Esophagus squamous epithelium (tissue), 5 donors: ENCODE results near the gene TM9SF2. TPM values are rescaled to one million over a fixed set of nuclear protein-coding genes. Genes with fewer than 3 reads are reported as not detected.

Experiments used
- DNase-seq: peaks from one replicate; lab custom pipeline; 2025; lab: John Stamatoyannopoulos, UW
- H3K27ac ChIP-seq, 4 donors: fragments of 200-600 bp; sonication (generic); one replicate each; pipeline ENCODE4 v1.5.1; 2016 to 2019; ENCODE audit warnings: mild to moderate bottlenecking in 1 of 4
- H3K27me3 ChIP-seq, 4 donors: fragments of 200-600 bp; sonication (generic); 1 replicate in 3 of 4; 2 replicates in 1 of 4; pipeline versions ENCODE4 v1.5.1 to v1.6.0; 2017 to 2021; ENCODE audit warnings: antibody characterized with exemption in 1 of 4
- H3K36me3 ChIP-seq, 3 donors: fragments of 200-600 bp; sonication (generic); one replicate each; pipeline ENCODE4 v1.5.1; 2016 to 2019
- H3K4me1 ChIP-seq, 3 donors: fragments of 200-600 bp; sonication (generic); one replicate each; pipeline ENCODE4 v1.5.1; 2017 to 2019
- H3K4me3 ChIP-seq, 4 donors: fragments of 200-600 bp; sonication (generic); 1 replicate in 3 of 4; 2 replicates in 1 of 4; pipeline ENCODE4 v1.5.1; 2016 to 2019; ENCODE audit warnings: mild to moderate bottlenecking in 2 of 4, moderate library complexity in 1 of 4
- H3K9me3 ChIP-seq, 3 donors: fragments of 200-600 bp; sonication (generic); one replicate each; pipeline ENCODE4 v1.5.1; 2016 to 2019
- CTCF ChIP-seq, 6 experiments: fragments of 450-650 bp in 4 of 6; fragments of 200-600 bp in 2 of 6; sonication (generic) in 2 of 6; IDR thresholded peaks; one replicate each; pipeline ENCODE4 v1.5.1; 2016 to 2019; ENCODE audit warnings: antibody characterized with exemption in 6 of 6, mild to moderate bottlenecking in 4 of 6, moderate library complexity in 4 of 6
- POLR2A ChIP-seq, 4 donors: fragments of 450-650 bp; IDR thresholded peaks; one replicate each; pipeline ENCODE4 v1.6.1; 2017; ENCODE audit warnings: antibody characterized with exemption in 4 of 4, mild to moderate bottlenecking in 4 of 4, moderate library complexity in 3 of 4
- WGBS, 2 donors: methylation state at CpG; one replicate each; pipeline ENCODE4 v1.1.5; 2018; 5-methylcytosine and 5-hydroxymethylcytosine counted together
- intact Hi-C: fragments of 100-400 bp; cut with DNase I; formaldehyde crosslinking; loops from one replicate; pipeline ENCODE4 v1.15.0; 2022
- total RNA-seq, 4 donors: library from RNA; depleted of rRNA; stranded (reverse); fragments of >200 nt; gene quantifications; one replicate each; pipeline ENCODE4 v1.1.0, GENCODE V29; 2016
- donor health status: DM: yes; HTN: yes; CAD: no.

Gene TM9SF2
- total RNA-seq, 4 donors from 2014 or later = 60.5 to 118 (median 79.0) TPM

- WGBS, 2 donors = 98% methylated on average over 4 of the region's 4 CpGs
- peaks cover 0 to 7% (median 0%) of the 10 kb centered on the region in 3 donors for H3K9me3 ChIP-seq
- intact Hi-C loops = loop anchor here (10.0 kb wide), 1 partner anchor 65 kb away; no protein-coding TSS in a partner anchor
- no peak for TF ChIP-seq CTCF (IDR thresholded peaks at IDR 0.05)
- TF ChIP-seq POLR2A (IDR thresholded peaks at IDR 0.05) = no peak
- no peak overlapping the region for H3K4me3 ChIP-seq
- DNase-seq = no peak
- peaks cover 0 to 65% (median 6%) of the 10 kb centered on the region in 3 donors for H3K4me1 ChIP-seq
- H3K36me3 ChIP-seq = peaks cover 3 to 24% (median 6%) of the 10 kb centered on the region in 3 donors
- no peak overlapping the region for H3K27ac ChIP-seq
- H3K27me3 ChIP-seq = no peaks in the 10 kb centered on the region
Measured at GRCh38 chr13:99509479-99509878, 8.2 kb downstream of the TM9SF2 start.

GRCh38 chr13:99514801-99515200, 13.5 kb downstream of the TM9SF2 start:
- H3K9me3 ChIP-seq = no peaks in the 10 kb centered on the region
- intact Hi-C loops = no loop called here
- H3K36me3 ChIP-seq = peaks cover 0 to 32% (median 4%) of the 10 kb centered on the region in 3 donors
- 85 to 89% methylated on average over 4 of the region's 4 CpGs for WGBS, 2 donors
- no peak overlapping the region for H3K27ac ChIP-seq
- H3K27me3 ChIP-seq = no peaks in the 10 kb centered on the region
- DNase-seq = no peak
- peaks cover 0 to 43% (median 0%) of the 10 kb centered on the region in 3 donors for H3K4me1 ChIP-seq
- no peak overlapping the region for H3K4me3 ChIP-seq
- TF ChIP-seq POLR2A (IDR thresholded peaks at IDR 0.05) (no peak), CTCF (IDR thresholded peaks at IDR 0.05) (no peak)

- 75 to 80% methylated on average over 5 of the region's 5 CpGs for WGBS, 2 donors
- DNase-seq = no peak
- intact Hi-C loops = no loop called here
- TF ChIP-seq POLR2A (IDR thresholded peaks at IDR 0.05) (no peak), CTCF (IDR thresholded peaks at IDR 0.05) (no peak)
- Histone ChIP-seq H3K4me3 (no peak overlapping the region), H3K9me3 (no peaks in the 10 kb centered on the region), H3K4me1 (peaks cover 0 to 33% (median 0%) of the 10 kb centered on the region in 3 donors), H3K27ac (no peak overlapping the region), H3K36me3 (peaks cover 0 to 39% (median 4%) of the 10 kb centered on the region in 3 donors), H3K27me3 (no peaks in the 10 kb centered on the region)
Measured at GRCh38 chr13:99516153-99516929, 15.1 kb downstream of the TM9SF2 start.

GRCh38 chr13:99517577-99517976, 16.3 kb downstream of the TM9SF2 start:
- no peaks in the 10 kb centered on the region for H3K9me3 ChIP-seq
- H3K27ac ChIP-seq = no peak overlapping the region
- intact Hi-C loops = no loop called here
- TF ChIP-seq CTCF (IDR thresholded peaks at IDR 0.05) (no peak), POLR2A (IDR thresholded peaks at IDR 0.05) (no peak)
- H3K27me3 ChIP-seq = no peaks in the 10 kb centered on the region
- no peak for DNase-seq
- H3K36me3 ChIP-seq = peaks cover 4 to 51% (median 9%) of the 10 kb centered on the region in 3 donors
- WGBS, 2 donors = 67 to 68% methylated on average over 2 of the region's 2 CpGs
- no peak overlapping the region for H3K4me3 ChIP-seq
- peaks cover 0 to 21% (median 0%) of the 10 kb centered on the region in 3 donors for H3K4me1 ChIP-seq

GRCh38 chr13:99517984-99518383, 16.7 kb downstream of the TM9SF2 start:
- Histone ChIP-seq H3K27ac (no peak overlapping the region), H3K9me3 (no peaks in the 10 kb centered on the region), H3K4me3 (no peak overlapping the region), H3K4me1 (peaks cover 0 to 19% (median 0%) of the 10 kb centered on the region in 3 donors), H3K36me3 (peaks cover 4 to 55% (median 10%) of the 10 kb centered on the region in 3 donors), H3K27me3 (no peaks in the 10 kb centered on the region)
- no peak for TF ChIP-seq CTCF (IDR thresholded peaks at IDR 0.05)
- TF ChIP-seq POLR2A (IDR thresholded peaks at IDR 0.05) = no peak
- no peak for DNase-seq
- intact Hi-C loops = no loop called here
- WGBS, 2 donors = 81 to 93% methylated on average over 6 of the region's 6 CpGs
